NCI-H748 (cell line): ENCODE results near the gene SIGLEC14.
A peak's percentile ranks its signal among the peaks of the same experiment; 100 is the strongest.

Source experiments
- DNase-seq: peaks from one replicate; lab custom pipeline; 2025; ENCODE audit not compliant: unreplicated experiment; lab: John Stamatoyannopoulos, UW

Gene SIGLEC14

GRCh38 chr19:51626675-51627074 is 19.9 kb downstream of the SIGLEC14 start:
- DNase-seq = no peak

GRCh38 chr19:51621178-51621577 is 25.4 kb downstream of the SIGLEC14 start:
- DNase-seq = no peak

GRCh38 chr19:51615991-51616390 is 30.6 kb downstream of the SIGLEC14 start:
- DNase-seq = no peak

- DNase-seq = no peak
Observed at GRCh38 chr19:51614789-51615188, 31.8 kb downstream of the SIGLEC14 start.

- DNase-seq = no peak
Observed at GRCh38 chr19:51610576-51610975, 36.0 kb downstream of the SIGLEC14 start.

GRCh38 chr19:51607920-51608562 is 38.6 kb downstream of the SIGLEC14 start:
- no peak for DNase-seq

- no peak for DNase-seq
Observed at GRCh38 chr19:51607077-51607476, 39.5 kb downstream of the SIGLEC14 start.

- no peak for DNase-seq
Observed at GRCh38 chr19:51602189-51602854, 44.3 kb downstream of the SIGLEC14 start.

GRCh38 chr19:51600940-51601580 is 45.6 kb downstream of the SIGLEC14 start:
- DNase-seq = no peak

- DNase-seq = no peak
Observed at GRCh38 chr19:51599084-51599483, 47.5 kb downstream of the SIGLEC14 start.

GRCh38 chr19:51598159-51598915 is 48.3 kb downstream of the SIGLEC14 start:
- DNase-seq = no peak

GRCh38 chr19:51595190-51596175 is 51.1 kb downstream of the SIGLEC14 start:
- DNase-seq = no peak

GRCh38 chr19:51594774-51595109 is 51.9 kb downstream of the SIGLEC14 start:
- DNase-seq = no peak

GRCh38 chr19:51593969-51594773 is 52.5 kb downstream of the SIGLEC14 start:
- peak; percentile 99 for DNase-seq

GRCh38 chr19:51593138-51593890 is 53.3 kb downstream of the SIGLEC14 start:
- DNase-seq = peak; percentile 21
